Activated naive CD8-positive, alpha-beta T cell treated with anti-CD3 and anti-CD28 coated beads, Interleukin-2, amount 50 U/mL, for 16 hours (primary cell): Measurements from ENCODE around the gene SMARCA4.

Experiments used
- DNase-seq: peaks from one replicate; pipeline ENCODE4 v3.0.0-alpha.2; 2020; ENCODE audit warnings: low read depth, low spot score

The SMARCA4 gene

DNA sequence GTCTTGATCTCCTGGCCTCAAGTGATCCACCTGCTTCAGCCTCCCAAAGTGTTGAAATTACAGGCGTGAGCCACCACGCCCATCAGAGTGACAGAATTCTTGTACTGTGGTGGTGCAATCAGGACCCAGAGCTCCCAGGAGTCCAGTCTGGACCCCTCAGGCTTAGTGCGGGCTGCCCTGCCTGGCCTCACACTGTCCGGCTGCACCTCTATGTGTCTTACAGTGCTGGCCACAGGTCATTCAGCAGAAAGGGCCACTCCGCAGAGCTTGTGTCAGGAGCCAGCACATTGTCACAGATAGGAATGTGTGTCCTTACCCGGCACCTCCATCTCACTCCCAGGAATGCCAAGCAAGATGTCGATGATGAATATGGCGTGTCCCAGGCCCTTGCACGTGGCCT is 49.2 kb downstream of the SMARCA4 start:
- DNase-seq = no peak

DNA sequence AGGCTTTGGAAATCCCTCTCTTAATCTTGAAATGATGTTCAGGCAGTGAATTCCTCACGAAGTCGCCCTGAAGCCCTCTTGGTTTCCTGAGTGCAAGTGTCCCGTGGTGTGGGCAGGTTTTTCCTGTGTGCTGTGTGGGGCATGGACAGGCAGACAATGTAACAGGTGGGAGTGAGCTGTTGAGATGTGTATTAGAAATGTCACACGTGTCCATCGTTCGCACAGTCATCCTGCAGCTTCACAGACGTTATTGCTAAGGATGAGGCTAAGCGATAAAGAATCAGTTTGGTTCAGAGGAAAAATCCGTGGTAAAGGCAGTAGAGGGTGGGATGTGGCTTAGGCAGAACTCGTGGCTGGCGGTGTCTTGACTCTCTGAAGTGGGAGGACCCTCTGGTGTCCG is 51.7 kb downstream of the SMARCA4 start:
- no peak for DNase-seq

DNA sequence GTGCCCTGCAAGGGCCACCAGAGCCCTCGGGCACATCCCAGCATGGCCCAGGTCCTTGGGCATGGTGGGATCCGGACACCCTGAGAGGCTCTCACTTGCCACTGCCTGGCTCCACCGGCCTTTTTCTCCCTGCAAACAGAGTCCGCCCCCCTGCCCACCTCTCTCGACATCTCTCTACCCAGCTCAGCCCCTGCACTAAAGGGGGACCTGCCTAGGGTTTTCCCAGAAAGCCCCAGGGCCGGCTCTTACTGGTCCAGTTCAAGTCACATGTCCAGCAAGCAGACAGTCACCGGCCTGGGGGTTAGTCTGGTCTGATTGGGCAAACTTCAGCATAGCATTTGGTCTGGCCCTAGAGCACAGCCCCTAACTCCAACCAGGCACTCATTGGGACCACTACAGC is 52.9 kb downstream of the SMARCA4 start:
- DNase-seq = no peak

DNA sequence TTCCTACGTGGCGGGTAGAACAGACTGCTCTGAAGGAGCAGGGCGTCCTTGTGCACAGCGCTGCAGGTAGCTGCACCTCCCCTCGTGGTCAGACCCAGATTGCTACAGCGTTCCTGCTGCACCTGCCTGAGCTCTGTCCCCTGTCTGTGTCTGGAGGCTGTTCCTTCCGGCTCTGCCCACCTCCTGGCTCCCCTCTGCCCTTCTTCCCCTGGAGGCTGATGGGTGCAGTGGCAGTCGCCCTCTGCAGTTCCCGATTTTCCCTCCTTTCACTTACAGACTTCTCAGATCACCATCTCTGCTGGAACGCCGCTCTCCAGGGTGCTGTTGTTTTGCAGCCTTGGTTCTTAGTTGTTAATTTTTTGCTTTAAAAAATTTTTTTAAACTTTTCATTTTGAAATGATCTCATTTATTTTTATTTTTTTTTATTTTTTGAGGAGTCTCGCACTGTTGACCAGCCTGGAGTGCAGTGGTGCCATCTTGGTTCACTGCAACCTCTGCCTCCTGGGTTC is 53.6 kb downstream of the SMARCA4 start:
- DNase-seq = no peak

DNA sequence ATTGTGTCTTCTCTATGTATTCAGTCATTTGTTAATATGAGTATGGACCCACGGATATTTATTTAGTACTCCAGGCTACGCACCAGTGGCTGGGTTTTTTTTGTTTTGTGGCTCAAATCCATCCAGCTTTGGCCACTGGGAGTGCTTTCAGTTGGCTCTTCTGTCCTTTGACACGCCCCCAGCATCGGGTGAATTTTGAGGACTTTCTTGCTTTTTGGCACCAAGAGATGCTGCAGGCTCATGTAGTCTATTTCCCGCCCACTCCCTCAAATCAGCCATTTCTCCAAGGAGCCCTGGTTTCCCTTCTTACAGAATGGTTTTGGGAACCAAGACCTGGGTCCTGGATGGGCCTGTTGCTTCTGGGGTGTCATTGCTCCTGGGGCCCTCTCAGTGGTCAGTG is 55.8 kb downstream of the SMARCA4 start:
- DNase-seq = no peak

DNA sequence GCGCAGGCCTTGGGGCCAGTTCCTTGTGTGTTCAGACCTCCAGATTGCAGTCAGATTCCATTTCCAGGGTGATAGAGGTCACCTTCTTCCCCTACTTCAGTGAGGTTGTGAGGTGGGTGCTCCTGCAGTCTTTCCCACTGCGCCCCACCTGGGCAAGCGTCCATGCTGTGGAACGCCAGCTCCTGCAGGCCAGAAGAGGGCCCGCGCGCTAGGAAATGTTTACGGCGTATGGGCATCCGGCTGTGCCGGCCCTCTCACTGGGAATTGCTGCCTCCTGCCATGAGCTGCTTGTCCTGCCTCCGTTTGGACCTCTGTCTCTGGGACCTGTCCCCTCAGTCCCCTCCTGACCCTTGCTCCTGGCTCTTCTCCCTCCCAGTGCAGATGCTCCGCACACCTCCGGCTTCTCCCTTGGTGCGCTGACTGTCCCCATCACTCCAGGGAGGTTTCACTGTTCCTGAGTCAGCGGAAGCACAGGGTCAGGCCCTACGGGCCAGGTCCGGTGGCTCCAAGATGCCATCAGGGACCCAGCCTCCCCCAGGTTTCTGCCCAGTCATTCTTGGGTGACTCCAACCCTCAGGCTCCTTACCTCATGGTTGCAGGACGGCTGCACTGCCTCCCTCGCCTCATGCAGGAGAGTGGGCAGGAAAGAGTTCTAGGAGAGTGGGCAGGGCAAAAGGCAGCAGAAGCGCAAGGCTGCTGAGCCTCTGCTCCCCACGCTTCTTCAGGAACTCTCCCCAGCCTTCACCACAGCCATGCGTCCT is 56.6 kb downstream of the SMARCA4 start:
- DNase-seq = no peak

DNA sequence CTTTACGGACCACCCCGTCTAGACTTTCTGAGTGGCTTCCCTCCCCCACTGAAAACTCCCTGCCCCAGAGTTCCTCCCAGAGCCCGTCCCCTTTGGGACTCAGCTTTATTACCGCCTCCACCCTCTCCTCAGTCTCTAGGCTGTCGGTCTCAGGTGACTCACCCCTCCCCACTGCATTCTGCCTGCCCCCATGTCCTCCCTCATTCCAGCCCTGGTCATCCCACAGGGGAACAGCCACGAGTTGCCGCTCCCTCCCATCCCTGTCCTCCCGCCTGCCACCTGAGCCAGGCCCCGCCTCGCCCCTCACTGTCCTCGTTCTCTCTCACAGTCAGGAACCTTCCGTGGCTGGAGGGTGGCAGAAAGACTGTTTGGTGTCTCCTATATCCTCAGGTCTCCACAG is 57.3 kb downstream of the SMARCA4 start:
- no peak for DNase-seq

DNA sequence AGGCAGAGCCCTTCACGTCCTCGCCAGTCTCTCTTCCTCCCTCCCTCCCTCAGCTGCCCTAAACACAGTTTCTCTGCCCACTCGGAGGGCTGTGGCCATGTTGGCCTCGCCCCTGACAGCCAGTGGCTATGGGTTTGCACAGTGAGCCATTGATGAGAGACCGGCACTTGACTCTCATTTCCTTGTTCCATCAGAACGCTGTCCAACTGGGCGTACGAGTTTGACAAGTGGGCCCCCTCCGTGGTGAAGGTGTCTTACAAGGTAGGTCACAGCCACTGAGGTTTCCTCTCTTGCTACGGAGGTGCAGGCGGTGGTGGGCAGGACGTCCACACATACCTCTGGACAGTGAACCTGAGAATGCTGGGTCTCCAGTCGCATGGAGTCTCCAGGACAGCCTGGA is 57.9 kb downstream of the SMARCA4 start:
- DNase-seq = no peak

DNA sequence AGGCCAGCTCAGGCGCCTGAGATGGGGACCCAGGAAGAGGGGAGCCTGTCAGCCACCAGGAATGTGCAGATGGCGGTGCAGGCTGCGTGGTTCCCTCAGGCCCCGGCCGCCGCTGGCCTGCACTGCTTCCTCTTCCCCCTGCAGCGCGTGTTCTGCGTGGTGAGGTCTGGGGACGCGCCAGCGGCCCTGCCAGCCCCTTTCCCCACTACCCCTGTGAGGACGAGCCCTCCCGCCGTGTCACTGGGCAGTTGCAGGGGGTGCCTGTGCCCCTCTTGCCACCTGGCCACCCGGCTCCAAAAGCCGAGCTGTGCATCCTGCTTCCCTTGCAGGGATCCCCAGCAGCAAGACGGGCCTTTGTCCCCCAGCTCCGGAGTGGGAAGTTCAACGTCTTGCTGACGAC is 58.4 kb downstream of the SMARCA4 start:
- DNase-seq = no peak

DNA sequence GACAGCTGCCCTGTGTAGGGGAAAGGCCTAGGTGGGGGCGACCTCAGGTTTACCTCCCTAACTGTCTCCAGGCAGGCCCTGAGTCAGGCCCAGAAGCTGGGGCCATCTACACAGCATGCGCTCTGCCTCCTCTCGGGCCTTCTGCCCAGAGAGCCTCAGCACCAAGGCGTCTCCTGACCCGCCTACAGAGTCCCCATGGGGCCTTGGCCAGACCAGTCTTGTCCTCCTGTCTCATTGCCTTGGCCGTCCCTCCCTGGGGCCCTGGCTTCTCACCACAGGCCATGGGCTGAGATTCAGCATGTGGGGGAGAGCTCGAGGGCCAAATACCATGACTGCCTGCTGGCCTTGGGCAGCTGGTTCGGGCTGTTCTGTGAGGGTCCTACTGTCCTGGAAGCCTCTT is 59.0 kb downstream of the SMARCA4 start:
- no peak for DNase-seq

DNA sequence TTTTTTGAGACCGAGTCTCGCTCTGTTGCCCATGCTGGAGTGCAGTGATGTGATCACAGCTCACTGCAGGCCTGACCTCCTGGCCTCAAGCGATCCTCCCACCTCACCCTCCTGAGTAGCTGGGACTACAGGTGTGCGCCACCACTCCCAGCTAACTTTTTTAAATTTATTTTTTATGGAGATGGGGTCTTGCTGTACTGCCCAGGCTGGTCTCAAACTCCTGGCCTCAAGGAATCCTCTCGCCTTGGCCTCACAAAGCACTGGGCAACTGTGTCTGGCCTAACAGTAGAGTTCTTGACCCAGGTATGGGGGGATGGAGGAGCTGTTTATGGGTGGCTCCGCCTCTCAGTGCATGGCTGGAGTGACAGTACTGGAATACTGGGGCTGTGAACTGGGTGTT is 59.6 kb downstream of the SMARCA4 start:
- DNase-seq = no peak

DNA sequence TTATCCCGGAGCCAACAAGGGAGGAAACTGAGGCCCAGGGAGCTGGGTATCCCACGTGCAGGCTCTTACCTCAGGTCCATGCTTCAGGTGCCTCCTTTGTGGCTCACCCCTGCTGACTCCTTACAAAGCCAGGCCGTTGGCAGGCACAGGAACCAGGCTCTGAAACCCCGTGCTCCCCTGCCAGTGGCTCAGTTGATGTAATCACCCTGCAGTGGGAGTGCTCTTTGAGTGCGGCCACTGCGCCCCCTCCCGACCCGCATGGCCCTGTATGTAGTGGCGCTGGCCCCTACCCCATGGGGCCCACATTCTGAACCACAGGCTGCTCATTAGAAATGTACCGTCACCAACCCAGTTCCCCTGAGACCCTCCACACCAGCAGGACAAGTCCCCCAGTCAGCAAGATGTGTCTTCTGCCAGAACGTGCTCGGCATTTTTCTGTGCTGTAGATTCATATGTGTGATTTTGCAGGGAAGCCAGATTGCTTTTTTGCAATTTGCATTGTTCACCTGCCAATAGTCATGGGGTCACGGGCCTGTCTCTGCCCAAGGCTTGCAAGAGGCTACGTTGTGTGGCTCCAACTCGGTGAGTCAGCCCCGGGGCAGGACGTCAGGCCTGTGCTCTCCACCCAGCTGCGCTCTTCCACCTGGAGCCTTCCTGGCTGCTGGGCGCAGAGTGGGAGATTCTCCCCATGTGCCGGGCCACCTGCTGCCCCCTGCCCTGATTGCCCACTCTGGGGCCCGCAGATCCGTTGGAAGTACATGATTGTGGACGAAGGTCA is 60.3 kb downstream of the SMARCA4 start:
- no peak for DNase-seq

DNA sequence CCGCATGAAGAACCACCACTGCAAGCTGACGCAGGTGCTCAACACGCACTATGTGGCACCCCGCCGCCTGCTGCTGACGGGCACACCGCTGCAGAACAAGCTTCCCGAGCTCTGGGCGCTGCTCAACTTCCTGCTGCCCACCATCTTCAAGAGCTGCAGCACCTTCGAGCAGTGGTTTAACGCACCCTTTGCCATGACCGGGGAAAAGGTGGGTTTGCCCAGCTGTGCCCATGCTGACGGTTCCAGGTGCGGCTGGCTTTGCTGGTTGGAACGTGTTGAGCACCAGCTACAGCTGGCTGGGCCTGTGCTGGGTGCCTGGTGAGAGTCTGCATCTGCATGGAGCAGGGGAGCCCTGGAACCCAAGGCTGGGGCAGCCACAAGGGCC is 60.9 kb downstream of the SMARCA4 start:
- no peak for DNase-seq

DNA sequence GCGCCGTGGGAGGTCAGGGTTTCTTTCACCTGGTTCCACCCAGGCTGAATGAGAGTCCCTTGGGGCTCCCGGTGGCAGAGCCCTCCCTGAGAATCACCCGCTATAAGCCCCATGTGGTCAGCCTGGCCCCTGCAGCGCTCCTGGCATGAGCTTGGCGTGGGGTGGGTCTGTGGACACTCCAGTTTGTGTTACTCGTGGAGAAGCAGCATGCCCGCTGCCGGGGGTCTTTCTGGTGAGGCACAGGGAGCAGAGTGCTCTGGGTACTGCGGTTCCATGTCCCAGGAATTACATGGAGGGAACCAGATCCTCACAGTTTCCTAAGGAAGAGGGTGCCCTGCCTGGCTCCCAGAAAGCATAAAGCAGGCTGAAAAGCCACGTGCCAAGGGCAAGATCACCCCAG is 62.2 kb downstream of the SMARCA4 start:
- DNase-seq = no peak

DNA sequence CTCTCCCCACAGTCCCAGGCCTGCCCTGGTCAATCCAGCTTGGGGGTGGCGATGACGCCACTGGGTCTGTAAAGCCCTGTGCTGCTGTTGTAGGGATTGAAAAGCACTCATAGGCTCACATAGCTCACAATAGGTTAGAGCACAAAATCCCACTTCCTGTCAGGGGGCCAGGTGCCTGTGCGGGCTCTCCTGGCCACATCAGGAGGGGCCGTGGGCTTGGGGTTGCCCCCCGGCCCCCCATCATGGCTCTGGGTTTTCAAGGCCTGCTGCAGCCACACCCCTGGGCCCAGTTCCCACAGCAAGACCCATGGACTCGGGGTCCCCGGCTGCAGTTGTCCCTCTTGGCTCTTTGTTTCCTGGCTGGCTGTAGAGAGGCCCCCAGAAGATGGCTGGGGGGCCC is 62.9 kb downstream of the SMARCA4 start:
- no peak for DNase-seq

DNA sequence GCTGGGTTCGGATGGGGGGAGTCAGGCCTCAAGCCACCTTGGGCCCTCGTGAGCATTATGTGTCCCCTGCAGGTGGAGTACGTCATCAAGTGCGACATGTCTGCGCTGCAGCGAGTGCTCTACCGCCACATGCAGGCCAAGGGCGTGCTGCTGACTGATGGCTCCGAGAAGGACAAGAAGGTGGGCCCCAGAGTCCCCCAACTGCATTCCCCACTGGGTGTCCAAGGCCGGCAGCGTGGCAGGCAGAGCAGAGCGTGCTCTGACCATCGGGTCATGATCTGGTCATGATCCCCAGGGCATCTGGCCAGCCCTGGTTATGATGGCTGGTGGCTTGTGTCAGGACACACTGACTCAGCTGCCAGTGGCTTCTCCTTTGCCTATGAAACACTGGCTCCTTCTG is 63.4 kb downstream of the SMARCA4 start:
- no peak for DNase-seq

DNA sequence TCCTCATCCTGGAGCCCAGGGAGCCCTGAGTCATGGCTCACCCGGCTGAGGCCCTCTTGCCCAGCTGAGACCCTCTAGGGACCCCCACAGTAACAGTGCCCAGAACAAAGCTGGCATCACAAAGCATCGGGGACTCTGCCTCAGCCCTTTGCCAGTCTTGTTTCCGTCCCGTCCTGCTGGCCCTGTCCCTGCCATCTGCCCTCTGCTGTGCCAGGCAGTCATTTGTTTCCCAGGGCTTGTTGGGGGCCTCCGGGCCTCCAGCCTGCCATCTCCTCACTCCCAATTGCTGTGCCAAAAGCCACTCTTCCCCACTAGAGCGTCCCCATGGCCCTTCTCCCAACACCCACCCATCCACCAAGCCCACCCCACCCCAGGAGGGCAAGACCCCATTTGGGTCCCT is 64.2 kb downstream of the SMARCA4 start:
- no peak for DNase-seq

DNA sequence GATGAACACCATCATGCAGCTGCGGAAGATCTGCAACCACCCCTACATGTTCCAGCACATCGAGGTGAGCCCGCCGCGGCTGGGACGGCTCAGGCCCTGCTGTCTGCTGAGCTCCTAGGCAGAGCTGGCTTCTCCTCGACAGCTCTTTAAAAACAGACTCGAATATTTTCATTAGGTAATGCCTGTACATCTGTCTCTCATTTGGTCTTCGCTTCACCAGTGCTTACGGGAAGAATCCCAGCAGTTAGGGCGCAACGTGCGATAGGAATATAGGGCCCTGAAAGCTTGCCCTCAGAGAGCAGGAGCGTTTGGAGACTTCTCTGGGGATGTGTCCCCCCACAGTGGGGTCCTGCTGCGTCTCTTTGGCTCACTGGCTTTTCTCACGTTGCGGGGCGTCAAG is 64.6 kb downstream of the SMARCA4 start:
- DNase-seq = no peak

DNA sequence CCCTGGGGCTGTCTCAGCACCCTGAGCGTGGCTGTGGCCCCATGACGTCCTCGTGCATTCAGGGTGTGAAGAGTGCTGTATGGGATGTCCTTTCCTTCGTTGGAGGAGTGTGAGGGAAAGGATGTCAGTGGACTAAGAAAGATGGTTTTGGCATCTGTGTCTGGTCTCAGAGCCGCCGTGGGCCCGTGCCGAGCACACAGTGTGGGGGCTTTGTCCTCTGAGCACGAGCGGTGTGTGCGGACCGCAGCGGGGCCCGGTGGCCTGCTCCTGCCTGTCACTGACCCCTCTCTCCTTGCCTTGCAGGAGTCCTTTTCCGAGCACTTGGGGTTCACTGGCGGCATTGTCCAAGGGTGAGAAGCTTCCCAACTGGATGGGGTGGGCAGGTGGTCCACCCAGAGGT is 65.2 kb downstream of the SMARCA4 start:
- DNase-seq = no peak

DNA sequence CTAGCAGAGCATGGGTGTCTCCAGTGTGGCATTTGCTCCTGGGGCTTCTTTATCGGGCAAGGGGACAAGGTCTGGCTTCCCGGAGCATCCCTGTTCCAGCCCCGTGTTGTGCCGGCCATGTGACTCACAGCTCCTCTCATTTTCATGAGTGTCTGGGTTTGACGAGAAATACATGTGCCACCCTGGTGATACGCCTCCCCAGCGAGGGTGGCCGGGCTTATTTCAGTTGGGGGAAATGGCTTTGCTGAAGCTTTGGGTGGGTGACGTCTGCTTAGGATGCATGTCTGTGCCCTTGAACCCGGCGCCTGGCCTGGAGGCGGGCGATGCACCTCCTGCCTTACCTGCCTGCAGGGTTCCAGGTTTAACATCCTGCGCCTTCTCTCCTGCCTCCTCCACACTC is 66.6 kb downstream of the SMARCA4 start:
- no peak for DNase-seq

DNA sequence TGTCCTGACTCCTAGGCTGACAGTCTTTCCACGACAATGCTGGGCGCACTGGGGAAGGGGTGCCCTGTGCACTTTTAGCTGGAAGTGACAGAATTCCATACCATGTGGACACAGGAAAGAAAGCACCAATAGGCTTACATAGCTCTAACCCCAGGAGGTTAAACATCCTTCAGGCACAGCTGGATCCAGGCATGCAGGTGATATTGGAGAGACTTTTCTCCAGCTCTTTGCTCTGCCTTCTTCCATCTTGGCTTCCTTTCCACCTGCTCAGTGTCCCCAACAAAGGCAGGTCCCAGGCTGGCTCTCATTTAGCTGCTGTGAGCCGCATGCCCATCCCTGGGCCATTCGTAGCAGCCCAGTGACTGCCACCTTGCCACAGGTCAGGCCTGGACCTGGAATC is 67.3 kb downstream of the SMARCA4 start:
- DNase-seq = no peak

DNA sequence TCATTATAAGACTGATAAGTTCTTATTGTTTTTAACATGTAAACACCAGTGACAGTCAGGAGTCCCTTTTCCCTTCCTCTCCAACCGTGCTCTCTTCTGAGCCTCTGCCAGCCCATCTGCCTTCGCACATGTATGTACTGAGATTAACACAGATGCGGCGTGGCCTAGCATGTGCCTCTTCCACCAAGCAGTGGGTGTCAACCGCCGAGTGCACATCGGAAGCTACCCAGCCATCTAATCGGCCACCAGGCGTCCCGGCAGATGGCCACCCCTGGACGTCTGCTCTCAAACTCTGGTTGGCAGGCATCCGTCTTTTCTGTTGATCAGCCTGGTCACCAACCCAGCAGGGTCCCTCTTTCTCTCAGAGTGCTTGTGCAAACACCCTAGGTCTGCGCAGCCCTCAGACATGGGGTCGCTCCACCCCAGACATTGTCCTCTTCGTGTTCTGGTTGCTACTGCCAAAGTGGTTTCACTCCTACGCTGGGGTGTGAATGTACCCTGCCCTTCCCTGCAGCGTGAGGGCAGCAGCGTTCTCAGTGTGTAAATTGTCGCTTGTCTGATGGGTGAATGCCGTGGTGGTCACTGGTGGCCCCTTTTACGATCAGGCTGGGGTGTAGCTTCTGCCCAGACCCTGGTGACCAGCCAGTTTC is 70.7 kb downstream of the SMARCA4 start:
- no peak for DNase-seq

DNA sequence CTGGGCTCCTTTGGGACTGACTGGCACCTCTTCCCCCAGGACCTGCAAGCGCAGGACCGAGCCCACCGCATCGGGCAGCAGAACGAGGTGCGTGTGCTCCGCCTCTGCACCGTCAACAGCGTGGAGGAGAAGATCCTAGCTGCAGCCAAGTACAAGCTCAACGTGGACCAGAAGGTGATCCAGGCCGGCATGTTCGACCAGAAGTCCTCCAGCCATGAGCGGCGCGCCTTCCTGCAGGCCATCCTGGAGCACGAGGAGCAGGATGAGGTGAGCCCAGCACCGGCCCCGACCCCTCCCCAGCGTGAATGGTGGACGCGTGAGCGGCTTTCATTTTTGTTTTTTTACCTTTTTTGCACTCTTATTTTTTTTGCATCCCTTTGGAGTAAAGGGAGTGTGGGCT is 72.4 kb downstream of the SMARCA4 start:
- no peak for DNase-seq
